Activated T-cell treated with anti-CD3 and anti-CD28 coated beads for 48 hours (primary cell): ENCODE data around the gene GHR.

Experiments
- DNase-seq: peaks from one replicate; pipeline ENCODE4 v3.0.0-alpha.2; 2020; ENCODE audit warnings: low read depth

Gene GHR

DNA sequence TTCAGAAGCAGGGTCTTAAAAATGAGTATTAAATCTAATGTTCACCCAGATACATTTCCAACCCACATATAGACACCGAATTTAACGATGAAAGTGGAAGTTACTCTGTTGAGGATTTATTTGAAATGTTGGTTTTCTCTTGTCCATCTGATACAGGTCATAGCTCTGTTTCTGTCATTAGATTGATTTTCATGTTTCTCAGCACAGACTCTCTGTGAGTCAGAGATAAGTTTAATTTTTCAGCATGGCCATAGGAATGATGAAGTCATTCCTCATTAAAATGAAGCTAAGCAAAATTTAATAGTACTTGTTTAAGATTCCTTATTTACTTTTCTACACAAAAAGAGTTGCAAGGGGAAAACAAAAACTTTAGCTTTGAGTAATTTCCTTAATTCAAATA lies 38.8 kb downstream of the GHR start:
- DNase-seq = no peak

GRCh38 chr5:42467572-42467971 lies 44.3 kb downstream of the GHR start:
- DNase-seq = no peak

GRCh38 chr5:42467981-42468524 lies 44.8 kb downstream of the GHR start:
- no peak for DNase-seq

- DNase-seq = no peak
These were observed 60.4 kb downstream of the GHR start for GRCh38 chr5:42483472-42484154.

DNA sequence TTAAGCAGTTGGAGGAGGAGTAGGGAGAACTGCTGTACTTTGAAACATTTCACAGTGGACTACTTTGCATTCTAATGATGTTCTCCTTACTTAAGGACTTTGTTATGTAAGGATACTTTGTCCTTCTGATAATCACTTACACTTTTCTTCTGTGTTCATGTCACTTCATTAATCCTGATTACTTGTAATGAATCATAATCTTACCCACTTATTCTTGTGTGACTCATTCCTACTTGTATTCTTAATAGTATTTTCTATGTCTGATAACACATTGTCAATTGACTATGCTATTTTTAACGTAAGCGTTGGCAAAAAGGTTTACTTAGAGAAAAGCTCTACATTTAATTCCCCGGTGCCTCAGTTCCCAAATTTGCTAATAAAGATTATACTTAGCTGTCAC lies 63.8 kb downstream of the GHR start:
- no peak for DNase-seq

- no peak for DNase-seq
These were observed 64.6 kb downstream of the GHR start for GRCh38 chr5:42487821-42488220.

GRCh38 chr5:42490831-42491230 lies 67.6 kb downstream of the GHR start:
- DNase-seq = no peak

DNA sequence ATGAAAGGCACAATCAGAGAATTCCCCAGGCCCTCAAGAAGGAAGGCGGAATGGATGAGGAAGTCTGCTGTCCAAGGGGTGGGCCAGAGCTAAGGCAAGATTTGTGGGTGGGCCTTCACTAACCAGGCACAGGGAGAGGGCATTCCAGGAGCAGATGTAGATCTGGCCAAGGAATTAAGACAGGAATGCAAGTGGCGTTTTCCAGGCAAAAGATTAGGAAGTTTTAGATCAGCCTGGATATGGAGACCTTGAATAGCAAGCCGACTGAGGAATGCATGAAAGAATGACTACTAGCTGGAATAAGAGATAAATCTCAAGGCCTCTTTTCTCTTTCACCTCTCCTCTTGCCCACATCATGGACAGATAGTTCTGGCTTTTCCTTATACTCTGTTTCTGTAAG lies 68.5 kb downstream of the GHR start:
- DNase-seq = no peak

GRCh38 chr5:42492974-42493373 lies 69.7 kb downstream of the GHR start:
- DNase-seq = no peak

DNA sequence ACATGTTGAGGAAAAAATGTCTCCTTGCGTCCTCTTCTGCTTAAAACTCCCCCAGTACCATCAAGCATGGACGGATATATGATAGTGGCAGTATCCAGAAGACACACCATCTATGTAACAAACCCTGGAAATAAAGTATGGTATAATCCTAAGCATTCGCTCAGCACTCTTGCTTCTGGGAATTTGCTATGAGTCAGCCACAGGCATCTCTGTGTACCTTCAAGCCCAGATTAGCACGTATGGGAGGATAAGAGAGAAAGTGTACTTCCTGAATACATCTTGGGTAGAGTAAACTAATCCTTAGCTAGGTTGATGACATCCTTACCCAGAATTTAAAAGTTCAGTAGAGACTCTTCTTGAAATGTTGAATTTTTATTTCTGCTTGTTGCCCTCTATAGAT lies 71.2 kb downstream of the GHR start:
- DNase-seq = no peak

DNA sequence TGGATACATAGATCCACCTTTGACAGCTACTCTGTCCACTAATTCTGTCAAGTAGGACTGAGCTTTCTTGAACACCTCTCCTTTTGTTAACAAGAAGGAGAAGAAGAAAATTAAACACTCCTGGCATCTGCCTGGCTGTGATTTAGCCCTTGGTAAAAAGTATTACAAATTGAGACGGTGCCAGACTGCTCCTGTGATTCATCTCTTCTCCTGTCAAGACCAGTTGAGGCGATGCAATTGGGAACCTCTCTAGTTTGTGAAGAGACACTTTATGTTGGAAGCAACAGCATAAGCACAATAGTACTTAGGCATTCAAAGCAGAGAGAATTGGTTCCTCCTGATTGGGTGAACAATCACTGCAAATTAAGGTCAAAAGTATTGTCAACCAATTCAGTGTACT lies 72.7 kb downstream of the GHR start:
- DNase-seq = no peak

DNA sequence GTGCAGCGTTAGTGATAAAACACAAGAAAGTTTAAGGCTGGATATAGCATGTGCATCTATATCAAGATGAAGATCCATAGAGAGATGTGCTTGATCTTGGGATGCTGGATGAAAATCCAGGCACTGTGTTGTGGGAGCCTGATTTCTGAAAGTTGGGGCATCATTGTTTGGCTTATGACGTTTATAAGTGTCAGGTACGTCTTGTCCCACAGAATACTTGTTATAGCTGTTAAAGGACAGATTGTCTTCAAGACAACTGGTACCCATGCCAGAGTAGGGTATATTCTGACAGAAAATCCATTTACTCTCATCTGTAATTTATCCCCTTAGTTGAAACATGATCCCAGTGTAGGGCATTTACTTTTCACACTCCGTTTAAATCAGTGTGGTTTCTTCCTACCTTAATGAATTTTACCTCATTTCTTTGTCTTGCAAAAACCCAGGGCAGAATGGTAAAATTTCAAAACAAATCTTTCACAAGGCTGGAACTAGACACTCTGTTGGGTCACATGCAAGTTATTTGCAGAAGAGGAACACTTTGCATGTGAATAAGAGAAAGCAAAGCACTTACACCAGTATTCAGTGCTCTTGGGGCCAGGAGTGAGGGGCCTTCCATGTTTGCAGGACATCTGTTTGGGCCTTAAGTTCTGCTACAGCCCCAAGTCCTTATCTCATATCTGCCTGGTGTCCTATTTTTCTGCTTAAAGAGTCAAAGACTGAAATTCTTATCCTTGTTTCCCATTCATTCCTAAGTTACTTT lies 73.3 kb downstream of the GHR start:
- DNase-seq = no peak

DNA sequence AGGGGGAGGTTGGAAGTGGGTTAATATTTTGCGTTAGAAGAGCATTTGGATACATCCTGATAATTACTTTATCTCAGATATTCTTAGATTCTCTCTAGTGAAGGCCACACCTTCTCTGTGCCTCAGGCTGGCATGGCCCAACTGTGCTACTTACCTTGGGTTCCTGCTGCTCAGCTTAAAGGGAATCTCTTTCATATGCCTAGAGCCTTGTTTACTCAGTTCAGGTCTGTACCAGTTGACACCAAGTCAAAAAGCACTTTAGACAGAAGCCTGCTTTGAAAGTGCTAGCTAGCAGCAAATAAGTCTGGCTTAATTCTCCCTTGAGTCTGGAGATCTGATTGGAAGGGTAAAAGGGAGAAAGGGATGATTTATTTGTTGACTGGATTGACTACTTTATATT lies 74.8 kb downstream of the GHR start:
- DNase-seq = no peak

GRCh38 chr5:42499016-42499415 lies 75.8 kb downstream of the GHR start:
- DNase-seq = no peak

- no peak for DNase-seq
These were observed 76.9 kb downstream of the GHR start for GRCh38 chr5:42500003-42500599.

GRCh38 chr5:42502613-42503470 lies 79.6 kb downstream of the GHR start:
- no peak for DNase-seq

- DNase-seq = no peak
These were observed 83.4 kb downstream of the GHR start for GRCh38 chr5:42506662-42507061.

DNA sequence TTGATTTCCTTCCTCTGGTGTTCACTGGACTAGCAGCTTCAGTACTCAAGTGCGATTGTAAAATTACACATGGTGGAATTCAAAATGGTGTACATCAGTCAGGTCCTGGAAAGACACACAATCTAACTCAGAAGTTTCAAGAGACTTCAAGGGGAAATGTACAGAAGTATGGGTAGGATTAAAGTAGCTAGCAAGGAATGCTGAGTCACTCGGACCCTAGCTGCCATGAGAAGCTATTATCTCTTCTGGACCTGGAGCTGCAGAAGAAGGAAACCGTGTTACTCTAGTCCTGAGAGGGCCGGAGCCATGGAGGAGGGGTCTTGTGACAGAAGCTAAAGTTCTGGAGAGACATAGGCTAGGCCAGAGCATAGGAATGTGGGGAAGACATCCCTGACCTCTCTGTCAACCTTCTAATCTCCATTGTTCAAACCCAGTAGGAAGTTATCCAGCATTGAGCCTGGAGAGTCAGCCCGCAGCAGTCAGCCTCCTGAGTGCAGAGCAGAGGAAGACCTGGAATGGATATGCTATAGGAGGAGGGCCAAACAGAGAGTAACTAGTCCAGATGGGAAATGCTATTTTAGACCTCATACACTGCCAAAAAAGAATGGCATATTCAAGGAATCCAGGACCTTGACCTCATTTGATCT lies 84.3 kb downstream of the GHR start:
- DNase-seq = no peak

GRCh38 chr5:42513246-42513645 lies 90.0 kb downstream of the GHR start:
- no peak for DNase-seq

GRCh38 chr5:42514754-42515153 lies 91.5 kb downstream of the GHR start:
- no peak for DNase-seq

DNA sequence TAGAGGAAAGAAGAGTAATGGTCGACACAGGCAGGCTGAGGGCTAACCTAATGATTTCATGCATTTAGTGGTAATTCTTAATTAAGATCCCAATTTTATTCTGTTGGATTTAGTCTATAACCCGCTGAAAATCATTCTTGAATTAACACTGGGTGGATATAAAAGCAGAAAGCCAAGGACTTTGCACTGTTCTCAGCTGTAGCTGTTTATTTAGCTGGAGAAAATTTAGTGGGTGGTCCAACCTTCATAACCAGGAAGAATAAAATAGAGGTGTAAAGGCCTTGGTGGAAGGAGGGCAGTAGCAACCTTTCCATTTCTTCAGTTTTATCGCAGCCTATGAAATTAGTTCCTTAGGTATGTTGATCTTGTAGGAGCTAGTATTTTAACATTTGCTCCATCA lies 92.3 kb downstream of the GHR start:
- DNase-seq = no peak
